Stimulated activated CD8-positive, alpha-beta memory T cell treated with anti-CD3 and anti-CD28 coated beads, Interleukin-7, amount 100 ng/mL, for 48 hours (primary cell): ENCODE data around the gene DHX8.

Experiments
- DNase-seq, 2 donors: peaks; one replicate each; pipeline ENCODE4 v3.0.0-alpha.2; 2020; ENCODE audit warnings: low read depth in 1 of 2; ENCODE audit errors: extremely low read depth in 1 of 2

DHX8 gene

GRCh38 chr17:43521389-43521788 lies 37.6 kb downstream of the DHX8 start:
- no peak for DNase-seq

GRCh38 chr17:43524945-43525575 lies 41.3 kb downstream of the DHX8 start:
- no peak for DNase-seq

- no peak for DNase-seq
Measured at GRCh38 chr17:43526886-43527648, 43.3 kb downstream of the DHX8 start.

DNA sequence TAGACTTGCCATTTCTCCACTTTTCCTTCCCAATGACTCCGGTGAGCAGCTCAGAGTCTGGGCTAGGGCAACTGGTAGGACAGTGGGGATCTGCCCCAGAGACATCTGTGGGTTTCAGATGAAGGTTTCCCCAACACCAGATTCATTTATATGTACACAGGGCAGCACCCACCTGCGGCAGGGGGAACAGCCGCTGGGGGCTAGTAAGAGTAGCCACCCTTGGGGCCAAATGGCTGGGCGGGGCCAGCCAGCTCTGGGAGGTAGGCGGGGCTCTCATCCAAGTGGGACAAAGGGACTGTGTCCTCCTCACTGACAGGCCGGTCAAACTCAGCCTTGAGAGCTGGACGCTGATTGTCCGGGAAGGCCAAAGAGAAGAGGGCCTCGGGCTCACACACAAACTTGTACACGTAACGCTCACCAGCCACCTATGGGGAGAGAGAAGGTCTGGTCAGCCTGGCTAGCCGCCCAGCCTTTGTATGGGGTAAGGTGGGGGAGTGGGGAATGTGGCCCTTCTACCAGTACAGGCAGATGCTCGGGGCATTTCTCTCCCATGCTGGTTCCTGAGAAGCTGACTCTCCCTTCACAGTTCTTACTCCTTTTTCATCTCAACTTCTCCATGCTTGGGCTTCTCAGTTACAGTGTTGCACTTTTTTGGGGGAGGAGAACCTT lies 44.7 kb downstream of the DHX8 start:
- DNase-seq = no peak

DNA sequence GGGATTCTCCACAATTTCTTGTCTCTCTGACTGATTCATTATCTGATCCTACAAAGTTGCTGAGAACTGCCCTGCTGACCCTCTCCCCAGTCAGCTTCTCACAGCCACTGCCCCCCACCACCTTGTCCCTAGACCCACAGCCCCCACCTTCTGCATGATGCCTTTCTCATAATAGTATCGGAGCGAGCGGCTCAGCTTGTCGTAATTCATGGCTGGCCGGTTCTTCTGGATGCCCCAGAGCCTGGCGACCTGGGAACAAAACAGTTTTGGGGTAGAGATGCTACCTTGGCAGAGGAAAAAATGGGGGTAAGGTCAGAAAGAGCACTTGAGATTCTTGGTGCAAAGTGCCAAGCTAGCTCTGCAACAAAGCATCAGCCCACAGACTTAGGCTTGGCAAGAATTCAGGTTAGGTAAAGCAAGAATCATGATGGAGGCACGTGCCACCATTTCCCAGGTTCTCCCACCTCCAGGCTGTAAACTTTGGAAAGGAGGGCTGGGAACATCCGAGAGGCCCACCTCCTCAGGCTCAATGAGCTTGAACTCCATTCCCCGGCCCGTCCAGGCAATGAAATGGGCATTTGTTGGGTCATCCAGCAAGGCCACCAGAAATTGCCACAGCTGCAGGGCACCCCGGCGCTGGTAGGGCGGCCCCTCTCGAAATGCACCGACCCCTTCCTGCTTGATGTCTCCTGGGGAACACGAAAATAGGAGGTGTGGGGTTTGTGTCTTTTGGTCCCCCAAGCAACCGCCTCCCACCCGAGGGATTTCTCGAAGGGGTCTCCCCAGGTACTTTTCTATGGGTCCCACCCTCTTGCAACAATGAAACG lies 45.4 kb downstream of the DHX8 start:
- no peak for DNase-seq

DNA sequence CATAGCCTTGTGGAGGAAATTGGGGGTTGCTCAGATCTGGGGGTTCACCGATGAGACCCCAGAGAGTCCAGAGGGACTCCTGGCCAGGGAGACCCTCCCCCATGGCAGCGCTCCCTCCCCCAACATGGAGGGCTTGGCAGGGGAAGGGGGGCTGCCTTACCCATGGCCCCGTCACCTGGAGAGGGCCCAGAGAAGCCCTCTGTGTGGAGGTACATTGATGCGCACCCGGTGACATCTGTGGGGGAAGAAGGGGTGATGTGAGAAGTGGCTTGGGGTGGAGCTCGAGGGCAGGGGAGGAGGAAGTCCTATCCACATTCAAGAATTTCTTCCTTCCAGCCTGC lies 46.1 kb downstream of the DHX8 start:
- DNase-seq = no peak

DNA sequence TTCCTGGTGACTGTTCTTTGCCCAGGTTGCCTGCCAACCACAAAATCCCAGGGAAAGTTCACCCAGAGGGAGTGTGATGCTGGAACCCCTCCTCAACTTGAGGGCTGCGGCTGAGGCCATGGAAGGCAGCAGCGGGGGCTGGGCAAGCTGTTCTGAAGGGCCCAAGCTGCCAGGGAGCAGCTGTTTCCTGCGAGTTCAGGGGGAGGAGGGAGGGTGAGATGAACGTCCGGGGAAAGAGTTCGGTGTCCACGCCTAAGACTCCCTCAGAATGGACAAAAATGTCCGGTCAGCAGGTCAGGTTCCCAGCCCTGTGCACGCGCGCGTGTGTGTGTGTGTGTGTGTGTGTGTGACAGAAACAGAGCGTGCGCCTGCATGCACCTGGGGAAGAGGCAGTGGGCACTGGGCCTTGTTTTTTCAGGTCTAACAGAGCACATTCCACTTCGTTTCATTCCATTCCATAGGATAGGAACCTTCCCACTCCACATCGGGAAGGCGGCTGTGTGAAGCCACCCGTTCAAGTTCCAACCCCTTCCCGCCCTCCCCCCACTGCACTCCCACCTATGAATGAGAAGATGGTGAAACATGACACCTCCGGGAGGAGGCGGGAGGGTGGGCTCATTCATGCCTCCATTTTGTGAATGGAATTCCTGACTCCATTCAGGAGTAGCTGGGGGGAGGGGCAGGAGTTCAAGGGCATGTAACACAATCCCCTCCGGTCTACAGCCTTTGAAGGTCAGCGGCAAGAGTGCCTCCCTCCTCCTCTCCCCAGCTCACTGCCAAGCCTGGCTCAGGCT lies 46.7 kb downstream of the DHX8 start:
- no peak for DNase-seq

DNA sequence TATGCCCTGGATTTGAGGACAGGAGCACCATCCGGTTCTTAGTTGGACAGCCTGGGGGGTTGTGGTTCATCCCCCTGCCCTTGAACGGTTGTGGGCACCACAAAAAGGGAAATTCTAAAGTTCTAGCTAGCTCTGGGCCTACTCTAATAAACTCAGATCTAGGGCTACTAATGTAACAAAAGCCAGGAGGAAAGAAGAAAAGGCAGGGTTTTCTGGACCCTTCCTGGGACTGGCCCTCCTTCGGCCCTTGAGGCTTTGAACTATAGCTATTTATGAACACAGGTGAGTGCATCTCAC lies 47.3 kb downstream of the DHX8 start:
- DNase-seq = no peak

DNA sequence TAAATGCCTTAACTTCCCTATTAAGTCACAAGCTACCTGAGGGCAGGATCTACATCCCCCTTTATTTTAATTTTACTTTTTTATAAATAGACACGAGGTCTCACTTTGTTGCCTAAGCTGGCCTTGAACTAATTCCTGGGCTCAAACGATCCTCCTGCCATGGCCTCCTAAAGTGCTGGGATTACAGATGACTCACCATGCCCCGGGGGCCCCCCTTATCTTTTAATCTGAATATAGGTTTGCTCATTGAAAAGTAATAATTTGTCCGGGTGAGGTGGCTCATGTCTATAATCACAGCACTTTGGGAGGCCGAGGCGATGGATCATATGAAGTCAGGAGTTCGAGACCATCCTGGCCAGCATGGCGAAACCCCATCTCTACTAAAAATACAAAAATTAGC lies 48.2 kb downstream of the DHX8 start:
- DNase-seq = no peak

DNA sequence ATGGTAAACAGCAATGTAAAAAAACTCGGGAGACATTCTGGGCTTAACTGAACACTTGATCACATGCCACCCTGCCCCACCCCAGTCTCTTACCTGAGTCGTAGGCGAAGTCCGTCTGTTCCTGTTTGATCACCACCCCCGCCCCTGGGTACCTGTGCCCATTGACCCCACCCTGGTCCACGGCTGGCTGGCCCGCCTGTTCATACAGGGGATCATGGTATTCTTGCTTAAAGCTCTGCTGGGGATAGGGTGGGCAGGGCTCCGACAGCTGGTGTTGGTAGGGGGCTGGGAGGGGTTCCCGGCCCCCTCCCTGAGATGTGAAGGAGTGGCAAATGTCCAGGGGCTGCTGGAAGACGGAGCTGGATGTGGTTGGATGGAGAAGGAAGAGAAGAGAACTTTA lies 48.8 kb downstream of the DHX8 start:
- no peak for DNase-seq

DNA sequence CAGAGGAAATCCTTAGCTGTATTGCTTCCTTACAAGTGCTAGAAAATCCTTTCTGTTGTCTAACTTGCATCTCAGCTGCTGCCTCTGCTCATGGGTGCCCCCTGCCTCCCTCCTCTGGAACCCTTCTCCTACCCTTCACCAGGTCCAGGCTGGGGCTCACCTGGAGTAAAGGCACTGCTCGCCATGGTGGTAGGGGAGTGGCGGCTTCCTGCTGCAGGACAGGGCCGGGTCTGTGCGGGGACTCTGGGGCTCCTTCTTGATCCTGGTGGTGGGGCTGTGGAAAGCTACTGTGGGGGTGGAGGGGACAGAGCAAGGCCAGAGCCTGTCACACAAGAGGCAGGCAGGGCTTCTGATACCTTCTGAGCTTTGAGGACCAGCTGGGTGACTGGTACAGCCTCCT lies 49.9 kb downstream of the DHX8 start:
- no peak for DNase-seq

- no peak for DNase-seq
Measured at GRCh38 chr17:43534909-43535308, 51.1 kb downstream of the DHX8 start.

DNA sequence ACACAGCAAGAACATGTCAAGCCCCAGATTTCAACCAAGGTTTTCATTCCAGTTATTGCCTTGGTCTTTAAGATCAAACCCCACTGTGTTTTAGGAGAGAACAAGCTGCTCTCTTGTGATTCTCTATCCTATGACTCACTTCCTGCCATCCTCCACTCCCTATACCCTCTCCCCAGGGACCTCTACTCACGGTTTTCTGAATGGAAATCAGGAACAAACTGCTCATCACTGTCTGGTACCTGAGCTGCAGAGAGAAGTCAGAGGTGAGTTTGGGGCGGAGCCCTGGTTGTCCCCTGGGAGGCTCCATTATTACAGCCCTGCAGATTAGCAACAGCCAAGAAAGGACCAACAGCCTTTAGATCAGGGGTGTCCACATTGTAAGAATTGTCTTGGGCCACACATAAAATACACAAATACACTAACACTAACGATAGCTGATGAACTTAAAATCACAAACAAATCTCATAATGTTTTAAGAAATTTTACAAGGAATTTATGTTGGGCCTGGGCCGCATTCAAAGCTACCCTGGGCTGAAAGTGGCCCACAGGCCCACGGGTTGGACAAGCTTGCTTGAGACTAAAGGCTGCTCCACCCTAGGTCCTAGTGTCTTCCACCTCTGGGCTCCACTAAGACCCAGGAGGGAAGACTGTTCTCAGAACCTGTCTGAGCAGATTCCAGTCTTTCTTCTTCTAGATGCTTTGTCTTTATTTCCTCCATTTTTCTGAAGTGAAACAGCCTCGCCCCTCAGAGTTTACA lies 52.6 kb downstream of the DHX8 start:
- DNase-seq = no peak

GRCh38 chr17:43540821-43541674 lies 57.3 kb downstream of the DHX8 start:
- no peak for DNase-seq

DNA sequence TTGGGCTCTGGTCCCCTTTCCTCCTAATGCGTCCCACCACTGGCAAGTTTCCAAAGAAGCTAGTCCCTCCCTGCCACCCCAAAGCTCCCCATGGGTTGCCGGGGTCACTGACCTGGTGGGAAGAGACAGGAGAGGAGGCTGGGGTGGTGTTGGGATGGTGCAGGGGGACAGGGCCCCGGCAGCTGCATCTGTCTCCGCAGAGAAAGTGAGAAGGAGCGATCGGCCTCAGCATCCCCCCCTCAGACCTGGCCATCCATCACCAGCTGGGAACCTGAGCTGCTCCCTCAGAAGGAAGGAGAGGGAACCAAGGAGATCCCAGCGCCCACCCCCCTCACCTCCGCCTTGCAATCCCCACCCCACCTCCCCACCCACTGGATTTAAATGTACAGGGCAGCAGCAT lies 59.1 kb downstream of the DHX8 start:
- DNase-seq = no peak

DNA sequence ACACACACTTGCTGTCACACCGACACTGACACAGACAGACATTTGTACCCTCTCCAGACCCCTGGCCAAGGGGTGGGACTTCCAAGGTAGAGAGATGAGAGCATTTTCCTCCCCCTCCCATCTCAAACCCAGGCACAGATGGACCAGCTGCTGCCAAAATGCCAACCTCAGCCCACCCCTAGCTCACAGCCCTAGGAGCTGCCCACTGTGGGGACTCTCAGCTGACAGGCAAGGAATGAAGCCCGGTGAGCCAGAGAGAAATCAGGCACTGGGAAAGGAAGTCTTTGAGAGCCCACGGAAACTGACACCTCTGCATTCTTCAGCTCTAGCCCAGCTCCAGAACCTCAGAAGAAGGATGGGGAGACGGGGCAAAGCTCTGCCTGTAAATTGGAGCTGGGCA lies 59.5 kb downstream of the DHX8 start:
- no peak for DNase-seq

DNA sequence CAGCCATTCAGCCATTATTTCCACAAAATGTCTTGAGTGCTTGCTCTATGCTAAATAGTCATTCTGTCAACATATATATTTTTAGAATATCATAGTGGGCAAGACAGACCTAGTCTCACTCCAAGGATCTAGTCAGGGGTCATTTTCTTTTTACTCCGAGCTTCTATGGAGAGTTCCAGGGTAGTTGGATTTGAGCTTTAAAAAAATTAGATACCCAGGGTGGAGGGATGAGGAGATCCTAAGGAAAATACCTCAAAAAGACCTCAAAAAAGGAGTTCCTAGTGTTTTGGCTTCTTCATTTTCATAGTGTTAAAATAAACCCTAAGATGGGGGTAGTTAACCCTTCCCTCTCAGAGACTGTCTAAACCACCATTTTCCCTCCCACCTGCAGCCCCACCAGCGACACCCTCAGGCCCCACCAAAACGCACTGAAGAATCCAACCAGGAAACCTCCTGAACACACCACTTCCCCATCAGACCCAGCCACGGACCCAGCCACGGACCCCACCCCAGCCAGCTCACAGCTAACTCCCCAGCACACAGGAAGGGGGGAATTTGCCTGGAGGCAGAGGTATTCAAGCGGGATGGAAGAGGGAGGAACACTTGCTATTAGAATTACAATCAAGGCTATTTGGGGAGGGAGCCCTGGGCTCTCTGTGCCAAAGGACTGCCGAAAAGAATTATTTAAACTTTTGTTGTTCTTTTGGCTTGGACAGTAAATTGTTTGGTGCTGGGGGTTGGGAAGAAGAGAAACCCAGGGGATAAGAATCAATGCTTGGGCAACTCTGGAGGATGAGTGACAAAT lies 60.2 kb downstream of the DHX8 start:
- DNase-seq = no peak

DNA sequence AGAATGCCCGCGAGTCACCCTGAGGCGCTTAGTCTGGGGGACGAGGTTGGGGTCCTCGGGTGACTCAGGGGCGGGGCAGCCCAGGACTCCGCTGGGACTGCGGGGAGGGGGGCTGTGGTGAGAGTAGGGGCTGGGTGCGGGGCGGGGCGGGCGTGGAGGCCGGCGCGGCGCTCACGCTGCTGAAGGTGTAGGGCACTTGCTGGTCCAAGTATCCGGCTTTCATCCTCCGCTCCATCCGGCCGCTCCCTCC lies 61.5 kb downstream of the DHX8 start:
- peak; percentile 3 to 5 for DNase-seq
